OCI-LY3 (cell line): Measurements from ENCODE around the gene RIOX2.

Experiments
- H2AFZ ChIP-seq: fragments of 200-600, 300-600 bp; shearing (Covaris generic); 2 replicates; pipeline ENCODE4 v1.6.0; 2014; ENCODE audit warnings: antibody characterized with exemption, low read depth, low read length
- H3K27ac ChIP-seq: fragments of 200-600, 300-600 bp; sonication (generic); 2 replicates; pipeline ENCODE4 v1.5.1; 2014; ENCODE audit warnings: mild to moderate bottlenecking, low read length, moderate library complexity, mixed read lengths
- H3K27me3 ChIP-seq: fragments of 200-600, 300-600 bp; sonication (generic); 2 replicates; pipeline ENCODE4 v1.6.1; 2014; ENCODE audit warnings: low read depth, low read length, mixed read lengths
- H3K36me3 ChIP-seq: fragments of 200-600, 300-600 bp; sonication (generic); replicated peaks from 2 replicates; pipeline ENCODE3; 2014; ENCODE audit warnings: low read depth, low read length, mixed read lengths
- H3K4me1 ChIP-seq: fragments of 300-600, 200-600 bp; sonication (generic); 2 replicates; pipeline ENCODE4 v1.6.1; 2014; ENCODE audit warnings: low read length, mixed read lengths
- H3K4me2 ChIP-seq: fragments of 200-600, 300-600 bp; sonication (generic); 2 replicates; pipeline ENCODE4 v1.6.1; 2014; ENCODE audit warnings: low read length, mixed read lengths
- H3K4me3 ChIP-seq: fragments of 300-600, 200-600 bp; sonication (generic); 2 replicates; pipeline ENCODE4 v1.5.1; 2014; ENCODE audit warnings: antibody characterized with exemption, mild to moderate bottlenecking, low read length, moderate library complexity
- H3K79me2 ChIP-seq: fragments of 300-600, 200-600 bp; shearing (Covaris generic); 2 replicates; pipeline ENCODE4 v1.6.1; 2014; ENCODE audit warnings: mild to moderate bottlenecking, low read length, mixed read lengths
- H3K9ac ChIP-seq: fragments of 300-600, 200-600 bp; shearing (Covaris generic); 2 replicates; pipeline ENCODE4 v1.6.0; 2014; ENCODE audit warnings: mild to moderate bottlenecking, low read length, moderate library complexity
- H3K9me3 ChIP-seq: fragments of 200-600, 300-600 bp; shearing (Covaris generic); 2 replicates; pipeline ENCODE4 v1.6.1; 2014; ENCODE audit warnings: low read length, mixed read lengths; ENCODE audit not compliant: insufficient read depth
- H4K20me1 ChIP-seq: fragments of 200-600, 300-600 bp; sonication (generic); 2 replicates; pipeline ENCODE4 v1.6.1; 2016; ENCODE audit warnings: low read length, mixed read lengths; ENCODE audit not compliant: insufficient read depth
- CTCF ChIP-seq: fragments of 200-600, 300-600 bp; sonication (generic); IDR thresholded peaks from 2 replicates; pipeline ENCODE4 v1.5.1; 2014; ENCODE audit warnings: antibody characterized with exemption, low read length, low read depth
- EZH2phosphoT487 ChIP-seq: fragments of 200-600 bp; shearing (Covaris generic); IDR thresholded peaks from 2 replicates; pipeline ENCODE4 v1.6.1; 2018; ENCODE audit warnings: antibody characterized with exemption, mixed run types, low read depth

Gene RIOX2

DNA sequence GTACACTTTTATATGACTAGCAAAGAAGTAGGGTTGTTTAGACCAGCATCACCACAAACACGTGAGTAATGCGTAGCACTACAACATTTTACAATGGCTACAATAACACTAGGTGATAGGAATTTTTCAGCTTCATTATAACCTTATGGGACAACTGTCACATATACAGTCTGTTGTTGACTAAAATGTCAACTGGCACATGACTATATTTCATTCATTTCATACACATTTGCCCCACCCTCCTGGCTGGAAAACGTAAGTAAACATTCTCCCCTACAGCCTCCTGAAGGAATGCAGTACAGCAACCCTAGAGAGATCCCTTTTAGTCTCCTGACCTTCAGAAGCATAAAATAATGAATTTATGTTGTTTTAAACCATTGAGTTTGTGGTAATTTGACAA is 16.2 kb downstream of the RIOX2 start:
- no peak overlapping the region for H3K27ac ChIP-seq
- H3K4me1 ChIP-seq, result peaks cover 23% of the 10 kb centered on the region
- no peak overlapping the region for H3K9ac ChIP-seq
- H3K27me3 ChIP-seq, result no peaks in the 10 kb centered on the region
- no peaks in the 10 kb centered on the region for H3K9me3 ChIP-seq
- H2AFZ ChIP-seq, result no peak overlapping the region
- no peak overlapping the region for H3K4me2 ChIP-seq
- peaks cover 80% of the 10 kb centered on the region for H3K36me3 ChIP-seq
- peaks cover 24% of the 10 kb centered on the region for H3K79me2 ChIP-seq
- H4K20me1 ChIP-seq, result peaks cover 15% of the 10 kb centered on the region
- H3K4me3 ChIP-seq, result no peak overlapping the region
- TF ChIP-seq CTCF (no peak), EZH2phosphoT487 (no peak)

DNA sequence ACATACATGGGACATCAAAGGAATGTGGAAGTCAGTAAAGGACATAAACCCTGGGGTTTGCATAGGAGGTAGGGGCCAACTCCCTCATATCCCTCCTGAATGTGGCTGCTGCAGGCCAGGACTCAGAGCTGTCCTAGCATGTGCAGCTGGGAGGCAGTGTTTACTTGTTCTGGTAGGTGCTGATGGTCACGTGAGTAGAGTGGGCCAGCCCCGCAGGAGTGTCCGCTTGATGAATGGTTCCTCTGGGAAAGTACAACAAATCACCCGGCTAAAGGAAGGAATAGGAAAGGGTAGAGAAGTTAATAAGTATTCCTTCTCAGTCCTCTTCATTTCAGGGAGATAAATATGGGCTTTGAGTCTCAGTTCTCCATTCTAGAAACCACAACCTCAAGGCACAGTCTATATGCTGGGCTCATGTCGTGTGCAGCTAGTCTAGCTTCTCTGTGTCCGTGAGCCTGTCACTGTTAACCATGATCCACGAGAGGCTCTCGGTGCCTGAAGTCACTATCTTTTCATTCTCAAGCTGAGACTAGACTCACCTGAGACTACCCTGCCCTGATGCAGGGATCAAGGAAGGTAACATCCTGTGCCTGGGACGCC is 17.9 kb downstream of the RIOX2 start:
- TF ChIP-seq CTCF (peak; percentile 47), EZH2phosphoT487 (no peak)
- Histone ChIP-seq H3K27ac (peak overlapping the region; percentile 40; the same call in 1 of the 2 replicates), H4K20me1 (peaks cover 15% of the 10 kb centered on the region), H3K9me3 (no peaks in the 10 kb centered on the region), H3K4me1 (peaks cover 23% of the 10 kb centered on the region), H2AFZ (no peak overlapping the region), H3K4me3 (peak overlapping the region; percentile 2; the same call in 1 of the 2 replicates), H3K4me2 (peak overlapping the region; percentile 40), H3K27me3 (no peaks in the 10 kb centered on the region), H3K36me3 (peaks cover 80% of the 10 kb centered on the region), H3K79me2 (peaks cover 14% of the 10 kb centered on the region; the same call in 1 of the 2 replicates), H3K9ac (no peak overlapping the region)

- Histone ChIP-seq H3K9me3 (no peaks in the 10 kb centered on the region), H3K27me3 (no peaks in the 10 kb centered on the region), H3K4me3 (no peak overlapping the region), H2AFZ (no peak overlapping the region), H3K27ac (no peak overlapping the region), H4K20me1 (peaks cover 15% of the 10 kb centered on the region), H3K4me1 (peaks cover 23% of the 10 kb centered on the region), H3K9ac (no peak overlapping the region), H3K36me3 (peaks cover 80% of the 10 kb centered on the region), H3K4me2 (no peak overlapping the region), H3K79me2 (peaks cover 4% of the 10 kb centered on the region; the same call in 1 of the 2 replicates)
- no peak for TF ChIP-seq EZH2phosphoT487
- TF ChIP-seq CTCF, result no peak
Observed at GRCh38 chr3:97952872-97953271, 19.4 kb downstream of the RIOX2 start.

GRCh38 chr3:97952280-97952679 is 20.0 kb downstream of the RIOX2 start:
- TF ChIP-seq CTCF (no peak), EZH2phosphoT487 (no peak)
- H3K9me3 ChIP-seq, result no peaks in the 10 kb centered on the region
- H3K27me3 ChIP-seq, result no peaks in the 10 kb centered on the region
- no peak overlapping the region for H3K4me3 ChIP-seq
- H3K79me2 ChIP-seq, result no peaks in the 10 kb centered on the region; the same call in 1 of the 2 replicates
- H3K27ac ChIP-seq, result no peak overlapping the region
- H4K20me1 ChIP-seq, result peaks cover 15% of the 10 kb centered on the region
- peaks cover 80% of the 10 kb centered on the region for H3K36me3 ChIP-seq
- H3K4me2 ChIP-seq, result no peak overlapping the region
- no peak overlapping the region for H3K9ac ChIP-seq
- no peak overlapping the region for H2AFZ ChIP-seq
- peaks cover 23% of the 10 kb centered on the region for H3K4me1 ChIP-seq
